HT-29 (cell line): Measurements from ENCODE around the gene PRLHR. TPM values are rescaled to one million over a fixed set of nuclear protein-coding genes. Genes with fewer than 3 reads are reported as not detected.

Experiments
- DNase-seq: peaks from one replicate; pipeline ENCODE4 v3.0.0-alpha.2; 2015; ENCODE audit warnings: low spot score
- total RNA-seq: library from RNA; depleted of rRNA; stranded (reverse); fragments of >200 nt; shearing (Covaris generic); gene quantifications from 2 replicates; pipeline ENCODE4 v1.2.3, GENCODE V29; 2014; rRNA removed

Gene PRLHR
- total RNA-seq, 1 experiment from 2014 or later: not detected

- DNase-seq: no peak
These were observed 31.3 kb downstream of the PRLHR start for GRCh38 chr10:118564114-118564513.

GRCh38 chr10:118563373-118563890, 32.0 kb downstream of the PRLHR start:
- no peak for DNase-seq

GRCh38 chr10:118562851-118563250, 32.6 kb downstream of the PRLHR start:
- DNase-seq: no peak

GRCh38 chr10:118557946-118558345, 37.5 kb downstream of the PRLHR start:
- DNase-seq: no peak

GRCh38 chr10:118551535-118552100, 43.8 kb downstream of the PRLHR start:
- no peak for DNase-seq

- DNase-seq: no peak
These were observed 48.2 kb downstream of the PRLHR start for GRCh38 chr10:118547282-118547681.

- DNase-seq: no peak
These were observed 49.0 kb downstream of the PRLHR start for GRCh38 chr10:118546479-118546878.

- no peak for DNase-seq
These were observed 50.1 kb downstream of the PRLHR start for GRCh38 chr10:118545381-118545780.

- no peak for DNase-seq
These were observed 51.0 kb downstream of the PRLHR start for GRCh38 chr10:118544401-118544948.

- DNase-seq: peak; percentile 64
These were observed 51.6 kb downstream of the PRLHR start for GRCh38 chr10:118543714-118544400.

GRCh38 chr10:118542745-118543144, 52.7 kb downstream of the PRLHR start:
- no peak for DNase-seq

- no peak for DNase-seq
These were observed 53.2 kb downstream of the PRLHR start for GRCh38 chr10:118542205-118542604.

GRCh38 chr10:118541718-118542117, 53.7 kb downstream of the PRLHR start:
- no peak for DNase-seq

Other genes with a start within 250 kb of the PRLHR start
- gene CACUL1, start 159.3 kb upstream of the PRLHR start, total RNA-seq: 34.2 and 36.5 TPM in 2 replicates